Neural cell (in vitro differentiated cells): ENCODE data around the gene MBNL2. TPM values are rescaled to one million over a fixed set of nuclear protein-coding genes. Genes with fewer than 3 reads are reported as not detected.

Source experiments
- H2AFZ ChIP-seq: fragments of 200-600, 300-800 bp; sonication (generic), shearing (Covaris generic); 2 replicates; pipeline ENCODE4 v1.6.0; 2014; ENCODE audit warnings: low read depth, mild to moderate bottlenecking, antibody characterized with exemption, low read length, moderate library complexity
- H3F3A ChIP-seq: fragments of 200-600 bp; shearing (Covaris generic); 2 replicates; pipeline ENCODE4 v1.6.1; 2016; ENCODE audit warnings: mild to moderate bottlenecking, moderate library complexity, mixed read lengths, antibody characterized with exemption, low read length; ENCODE audit not compliant: insufficient read depth, poor library complexity, severe bottlenecking
- H3K27ac ChIP-seq: fragments of 200-600, 300-800 bp; sonication (generic), shearing (Covaris generic); 2 replicates; pipeline ENCODE4 v1.5.1; 2014; ENCODE audit warnings: mild to moderate bottlenecking, low read length, moderate library complexity
- H3K27me3 ChIP-seq: fragments of 300-800, 200-600 bp; sonication (generic), shearing (Covaris generic); 2 replicates; pipeline ENCODE4 v1.6.0; 2014; ENCODE audit warnings: mild to moderate bottlenecking, low read depth, low read length, moderate library complexity; ENCODE audit not compliant: insufficient read depth
- H3K36me3 ChIP-seq: fragments of 300-800, 200-600 bp; sonication (generic), shearing (Covaris generic); 2 replicates; pipeline ENCODE4 v1.5.1; 2014; ENCODE audit warnings: mild to moderate bottlenecking, antibody characterized with exemption, low read length, moderate library complexity; ENCODE audit not compliant: insufficient read depth
- H3K4me2 ChIP-seq: fragments of 300-800, 200-600 bp; sonication (generic), shearing (Covaris generic); 2 replicates; pipeline ENCODE4 v1.6.0; 2014; ENCODE audit warnings: mild to moderate bottlenecking, low read length
- H3K4me3 ChIP-seq: fragments of 300-800, 200-600 bp; sonication (generic), shearing (Covaris generic); 2 replicates; pipeline ENCODE4 v1.5.1; 2014; ENCODE audit warnings: mild to moderate bottlenecking, low read length, moderate library complexity
- H3K79me2 ChIP-seq: fragments of 200-600 bp; shearing (Covaris generic); replicated peaks from 2 replicates; pipeline ENCODE4 v1.6.0; 2014; ENCODE audit warnings: mild to moderate bottlenecking, low read length, moderate library complexity; ENCODE audit not compliant: insufficient read depth
- H3K9ac ChIP-seq: fragments of 300-800, 200-600 bp; sonication (generic), shearing (Covaris generic); 2 replicates; pipeline ENCODE4 v1.6.1; 2016; ENCODE audit warnings: mild to moderate bottlenecking, low read length, mixed read lengths
- H3K9me2 ChIP-seq: fragments of 200-600 bp; shearing (Covaris generic); 2 replicates; pipeline ENCODE4 v1.6.1; 2016; ENCODE audit warnings: mild to moderate bottlenecking, low read length, mixed read lengths; ENCODE audit not compliant: insufficient read depth
- H3K9me3 ChIP-seq: fragments of 200-600, 300-800 bp; sonication (generic), shearing (Covaris generic); 2 replicates; pipeline ENCODE4 v1.6.1; 2016; ENCODE audit warnings: mild to moderate bottlenecking, mixed run types, low read length, moderate library complexity, mixed read lengths
- H4K20me1 ChIP-seq: fragments of 200-600 bp; shearing (Covaris generic); 2 replicates; pipeline ENCODE4 v1.6.1; 2016; ENCODE audit warnings: mild to moderate bottlenecking, mixed run types; ENCODE audit not compliant: insufficient read depth
- EP300 ChIP-seq: fragments of 450-650 bp; conservative IDR thresholded peaks from 2 replicates; pipeline ENCODE4 v1.6.1; 2014; ENCODE audit warnings: antibody characterized with exemption, mild to moderate bottlenecking, moderate library complexity; ENCODE audit not compliant: poor library complexity, severe bottlenecking
- EZH2 ChIP-seq: fragments of 200-600, 300-800 bp; shearing (Covaris generic), sonication (generic); IDR thresholded peaks from 2 replicates; pipeline ENCODE4 v1.6.1; 2014; ENCODE audit warnings: antibody characterized with exemption, low read length, borderline replicate concordance, mild to moderate bottlenecking; ENCODE audit not compliant: insufficient read depth, poor library complexity, severe bottlenecking
- MXI1 ChIP-seq: fragments of 450-650 bp; conservative IDR thresholded peaks from 2 replicates; pipeline ENCODE4 v1.6.1; 2014; ENCODE audit warnings: antibody characterized with exemption, mild to moderate bottlenecking; ENCODE audit not compliant: poor library complexity, severe bottlenecking
- POLR2AphosphoS5 ChIP-seq: IDR thresholded peaks from 2 replicates; pipeline ENCODE4 v1.6.1; 2012
- RAD21 ChIP-seq: fragments of 450-650 bp; conservative IDR thresholded peaks from 2 replicates; pipeline ENCODE4 v1.6.1; 2014; ENCODE audit warnings: antibody characterized with exemption, mild to moderate bottlenecking, moderate library complexity
- SMC3 ChIP-seq: fragments of 450-650 bp; conservative IDR thresholded peaks from 2 replicates; pipeline ENCODE4 v1.6.1; 2014; ENCODE audit warnings: antibody characterized with exemption, mild to moderate bottlenecking, moderate library complexity; ENCODE audit not compliant: poor library complexity
- TAF1 ChIP-seq: IDR thresholded peaks from 2 replicates; pipeline ENCODE4 v1.6.1; 2012; ENCODE audit warnings: low read depth
- polyA plus RNA-seq: library from polyadenylated mRNA; depleted of rRNA; stranded (reverse); fragments of >200 nt; gene quantifications from 2 replicates; pipeline ENCODE4 v1.2.3, GENCODE V29; 2014
- TF ChIP-seq, protein P1 (sequence below): fragments of 450-650 bp; IDR thresholded peaks from 2 replicates; pipeline ENCODE4 v1.5.1; 2014; ENCODE audit warnings: antibody characterized with exemption, mild to moderate bottlenecking, moderate library complexity; ENCODE audit not compliant: poor library complexity, severe bottlenecking
- TF ChIP-seq, protein P2 (sequence below): IDR thresholded peaks from 2 replicates; pipeline ENCODE4 v1.6.1; 2012; ENCODE audit warnings: borderline replicate concordance

MBNL2 gene
- polyA plus RNA-seq, 1 donor from 2014 or later, result 4.3 TPM

DNA sequence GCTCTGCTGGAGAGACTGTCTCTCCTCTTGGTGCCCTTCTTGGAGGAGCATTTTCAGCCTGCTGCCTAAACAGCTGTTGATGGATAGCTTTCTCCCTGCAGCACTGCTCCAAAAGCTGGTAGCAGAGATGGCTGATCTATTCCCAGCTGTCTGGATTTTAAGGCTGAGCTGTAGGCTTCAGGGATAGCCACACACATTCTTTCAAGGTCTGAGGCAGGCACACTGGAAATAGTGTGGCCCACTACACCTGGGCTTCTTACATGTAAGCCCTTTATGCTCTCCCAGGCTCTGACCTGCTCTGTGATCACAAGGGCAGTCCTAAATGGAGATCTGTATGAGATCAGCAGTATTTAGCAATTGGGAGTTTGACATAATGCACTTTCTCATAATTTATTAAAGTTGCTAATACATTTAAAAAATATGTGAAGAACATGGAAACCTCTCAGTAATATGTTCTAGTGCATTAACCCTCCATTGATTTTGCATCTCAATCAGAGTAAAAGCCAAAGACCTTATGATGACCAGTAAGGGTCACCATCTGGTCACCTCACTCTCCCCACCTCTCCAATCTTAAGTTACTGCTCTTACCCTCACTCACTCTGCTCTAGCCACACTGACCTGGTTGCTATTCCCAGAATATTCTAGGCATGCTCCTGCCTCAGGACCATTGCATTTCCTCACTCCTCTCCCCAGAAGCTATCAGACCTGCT is 91.6 kb downstream of the MBNL2 start:
- H3K9me3 ChIP-seq, result no peaks in the 10 kb centered on the region
- no peak overlapping the region for H3K4me2 ChIP-seq
- H2AFZ ChIP-seq, result no peak overlapping the region
- no peak for TF ChIP-seq EP300
- no peak for TF ChIP-seq TAF1
- TF ChIP-seq, protein P1, sequence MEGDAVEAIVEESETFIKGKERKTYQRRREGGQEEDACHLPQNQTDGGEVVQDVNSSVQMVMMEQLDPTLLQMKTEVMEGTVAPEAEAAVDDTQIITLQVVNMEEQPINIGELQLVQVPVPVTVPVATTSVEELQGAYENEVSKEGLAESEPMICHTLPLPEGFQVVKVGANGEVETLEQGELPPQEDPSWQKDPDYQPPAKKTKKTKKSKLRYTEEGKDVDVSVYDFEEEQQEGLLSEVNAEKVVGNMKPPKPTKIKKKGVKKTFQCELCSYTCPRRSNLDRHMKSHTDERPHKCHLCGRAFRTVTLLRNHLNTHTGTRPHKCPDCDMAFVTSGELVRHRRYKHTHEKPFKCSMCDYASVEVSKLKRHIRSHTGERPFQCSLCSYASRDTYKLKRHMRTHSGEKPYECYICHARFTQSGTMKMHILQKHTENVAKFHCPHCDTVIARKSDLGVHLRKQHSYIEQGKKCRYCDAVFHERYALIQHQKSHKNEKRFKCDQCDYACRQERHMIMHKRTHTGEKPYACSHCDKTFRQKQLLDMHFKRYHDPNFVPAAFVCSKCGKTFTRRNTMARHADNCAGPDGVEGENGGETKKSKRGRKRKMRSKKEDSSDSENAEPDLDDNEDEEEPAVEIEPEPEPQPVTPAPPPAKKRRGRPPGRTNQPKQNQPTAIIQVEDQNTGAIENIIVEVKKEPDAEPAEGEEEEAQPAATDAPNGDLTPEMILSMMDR, result no peak
- TF ChIP-seq RAD21, result no peak
- TF ChIP-seq, protein P2, sequence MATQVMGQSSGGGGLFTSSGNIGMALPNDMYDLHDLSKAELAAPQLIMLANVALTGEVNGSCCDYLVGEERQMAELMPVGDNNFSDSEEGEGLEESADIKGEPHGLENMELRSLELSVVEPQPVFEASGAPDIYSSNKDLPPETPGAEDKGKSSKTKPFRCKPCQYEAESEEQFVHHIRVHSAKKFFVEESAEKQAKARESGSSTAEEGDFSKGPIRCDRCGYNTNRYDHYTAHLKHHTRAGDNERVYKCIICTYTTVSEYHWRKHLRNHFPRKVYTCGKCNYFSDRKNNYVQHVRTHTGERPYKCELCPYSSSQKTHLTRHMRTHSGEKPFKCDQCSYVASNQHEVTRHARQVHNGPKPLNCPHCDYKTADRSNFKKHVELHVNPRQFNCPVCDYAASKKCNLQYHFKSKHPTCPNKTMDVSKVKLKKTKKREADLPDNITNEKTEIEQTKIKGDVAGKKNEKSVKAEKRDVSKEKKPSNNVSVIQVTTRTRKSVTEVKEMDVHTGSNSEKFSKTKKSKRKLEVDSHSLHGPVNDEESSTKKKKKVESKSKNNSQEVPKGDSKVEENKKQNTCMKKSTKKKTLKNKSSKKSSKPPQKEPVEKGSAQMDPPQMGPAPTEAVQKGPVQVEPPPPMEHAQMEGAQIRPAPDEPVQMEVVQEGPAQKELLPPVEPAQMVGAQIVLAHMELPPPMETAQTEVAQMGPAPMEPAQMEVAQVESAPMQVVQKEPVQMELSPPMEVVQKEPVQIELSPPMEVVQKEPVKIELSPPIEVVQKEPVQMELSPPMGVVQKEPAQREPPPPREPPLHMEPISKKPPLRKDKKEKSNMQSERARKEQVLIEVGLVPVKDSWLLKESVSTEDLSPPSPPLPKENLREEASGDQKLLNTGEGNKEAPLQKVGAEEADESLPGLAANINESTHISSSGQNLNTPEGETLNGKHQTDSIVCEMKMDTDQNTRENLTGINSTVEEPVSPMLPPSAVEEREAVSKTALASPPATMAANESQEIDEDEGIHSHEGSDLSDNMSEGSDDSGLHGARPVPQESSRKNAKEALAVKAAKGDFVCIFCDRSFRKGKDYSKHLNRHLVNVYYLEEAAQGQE, result no peak
- no peak for TF ChIP-seq EZH2
- TF ChIP-seq POLR2AphosphoS5, result no peak
- no peak for TF ChIP-seq SMC3
- TF ChIP-seq MXI1, result no peak
- H4K20me1 ChIP-seq, result no peaks in the 10 kb centered on the region
- no peak overlapping the region for H3K9ac ChIP-seq
- no peaks in the 10 kb centered on the region for H3K36me3 ChIP-seq
- H3K79me2 ChIP-seq, result no peaks in the 10 kb centered on the region
- no peaks in the 10 kb centered on the region for H3F3A ChIP-seq
- H3K9me2 ChIP-seq, result no peaks in the 10 kb centered on the region
- H3K27ac ChIP-seq, result no peak overlapping the region
- H3K27me3 ChIP-seq, result no peaks in the 10 kb centered on the region
- no peak overlapping the region for H3K4me3 ChIP-seq

DNA sequence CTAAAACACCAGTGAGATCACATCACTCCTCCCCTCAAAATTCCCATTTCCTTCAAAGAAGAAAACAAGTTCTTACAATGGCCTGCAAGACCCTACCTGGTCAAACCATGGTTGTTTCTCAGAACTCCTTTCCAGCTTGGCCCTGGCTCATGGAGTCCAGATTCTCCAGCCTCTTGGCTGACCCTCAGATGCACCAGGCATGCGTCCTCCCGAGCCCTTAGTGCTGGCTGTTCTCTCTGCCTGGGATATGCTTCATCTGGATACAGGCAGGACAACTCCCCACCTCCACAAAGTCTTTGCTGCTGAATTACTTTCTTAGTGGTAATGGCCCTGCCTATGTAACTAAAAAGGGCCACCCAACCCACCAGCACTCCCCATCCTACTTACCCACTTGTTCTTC is 94.3 kb downstream of the MBNL2 start:
- Histone ChIP-seq H4K20me1 (no peaks in the 10 kb centered on the region), H3K9me2 (no peaks in the 10 kb centered on the region), H3K9me3 (no peaks in the 10 kb centered on the region), H2AFZ (no peak overlapping the region), H3K79me2 (no peaks in the 10 kb centered on the region), H3K27me3 (no peaks in the 10 kb centered on the region), H3K4me2 (no peak overlapping the region), H3K27ac (no peak overlapping the region), H3K9ac (no peak overlapping the region), H3F3A (no peaks in the 10 kb centered on the region), H3K4me3 (no peak overlapping the region), H3K36me3 (no peaks in the 10 kb centered on the region)
- TF ChIP-seq TAF1 (no peak), EZH2 (no peak), SMC3 (no peak), MXI1 (no peak), RAD21 (no peak), EP300 (no peak), POLR2AphosphoS5 (no peak)
- TF ChIP-seq, protein P1, result no peak
- TF ChIP-seq, protein P2, result no peak
